ENCODE measurements around the gene GRID2.

DNA sequence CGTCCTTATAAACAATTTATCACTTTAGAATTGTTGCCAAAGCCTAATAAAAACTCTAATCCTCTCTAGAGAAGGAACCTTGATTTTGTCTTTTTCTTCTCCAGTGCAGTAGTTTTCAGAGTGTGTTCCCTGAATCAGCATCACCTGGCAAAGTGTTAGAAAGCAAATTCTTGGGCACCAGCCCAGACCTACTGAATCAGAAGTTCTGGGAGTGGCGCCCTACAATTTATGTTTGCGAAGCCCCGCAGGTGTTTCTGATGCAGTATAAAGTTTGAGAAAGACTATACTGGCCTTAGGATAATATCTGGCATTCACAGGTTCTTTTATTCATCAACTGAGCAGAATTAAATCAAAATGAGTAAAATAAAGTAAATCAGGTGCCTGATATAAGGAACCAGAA is 879.0 kb downstream of the GRID2 start:
- TF ChIP-seq CTCF (IDR thresholded peaks at IDR 0.05): no peak
- TF ChIP-seq POLR2A (IDR thresholded peaks at IDR 0.05): no peak
- TF ChIP-seq POLR2AphosphoS5 (IDR thresholded peaks at IDR 0.05; ENCODE audit: insufficient read depth in 1 of 2, low read depth in 1 of 2): no peak
